Fibroblast of villous mesenchyme (primary cell): ENCODE results near the gene SYT3. TPM values are rescaled to one million over a fixed set of nuclear protein-coding genes. Genes with fewer than 3 reads are reported as not detected.

Source experiments
- DNase-seq: peaks from one replicate; pipeline ENCODE4 v3.0.0-alpha.2; 2010; ENCODE audit warnings: low read depth
- H3K4me3 ChIP-seq: 2 replicates; pipeline ENCODE4 v1.5.1; 2011; ENCODE audit warnings: low read depth, mild to moderate bottlenecking, low read length
- CTCF ChIP-seq: IDR thresholded peaks from 2 replicates; pipeline ENCODE4 v1.5.1; 2012; ENCODE audit warnings: low read depth, mild to moderate bottlenecking, low read length; ENCODE audit not compliant: insufficient read depth
- total RNA-seq: library from RNA; depleted of rRNA; stranded (reverse); fragments of >200 nt; gene quantifications from 2 replicates; pipeline ENCODE4 v1.2.3, GENCODE V29; 2012

The SYT3 gene
- total RNA-seq, 1 donor: not detected

DNA sequence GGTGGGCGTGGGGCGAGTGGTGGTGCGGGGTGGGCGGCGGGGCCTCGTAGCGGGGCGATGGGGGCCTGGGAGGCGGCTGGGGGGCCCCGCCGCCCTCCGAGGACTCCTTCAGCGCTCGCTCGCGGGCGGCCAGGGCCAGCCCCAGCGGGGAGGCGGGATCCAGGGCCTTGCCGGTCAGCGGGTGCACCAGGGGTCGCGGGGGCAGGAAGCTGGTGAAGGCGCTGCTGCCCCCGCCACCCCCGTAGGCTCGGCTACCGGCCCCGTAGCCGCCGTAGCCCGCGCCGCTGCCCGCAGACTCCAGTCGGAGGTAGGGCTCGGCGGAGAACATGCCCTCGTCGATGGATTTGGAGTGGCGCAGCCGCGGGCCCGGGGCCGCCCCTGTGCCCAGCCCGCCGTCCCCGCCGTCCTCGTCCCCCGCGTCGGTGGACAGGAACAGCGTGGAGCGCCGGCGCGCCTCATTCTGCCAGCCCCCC, 28.1 kb upstream of the SYT3 start:
- H3K4me3 ChIP-seq: no peak overlapping the region
- TF ChIP-seq CTCF: no peak
- DNase-seq: no peak

DNA sequence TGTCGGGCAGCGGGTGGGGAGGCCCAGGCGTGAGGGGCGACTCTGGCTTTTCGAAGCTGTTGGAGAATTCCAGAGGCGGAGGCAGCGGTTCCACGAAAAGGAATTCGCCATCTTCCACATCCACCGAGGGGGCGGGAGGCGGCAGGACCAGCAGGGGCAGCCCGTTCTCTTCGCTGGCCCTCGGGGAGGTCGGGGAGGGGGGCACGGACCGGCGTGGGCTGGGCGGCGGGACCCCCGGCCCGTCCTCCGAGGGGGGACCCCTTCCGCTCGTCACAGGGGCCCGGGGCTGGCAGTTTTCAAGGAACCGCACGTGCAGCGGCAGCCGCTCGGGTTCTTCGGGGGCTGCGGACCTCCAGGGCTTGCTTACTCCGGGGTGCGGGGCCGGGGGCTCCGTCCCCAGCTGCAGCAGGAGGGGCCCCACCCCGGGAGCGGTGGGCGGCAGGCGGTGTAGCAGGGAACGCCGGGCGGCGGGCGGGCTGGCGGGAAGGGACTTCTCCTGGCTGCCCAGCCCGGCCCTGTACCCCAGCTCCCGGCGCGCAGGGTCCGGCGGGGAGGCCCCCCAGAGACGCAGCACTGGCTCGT, 27.6 kb upstream of the SYT3 start:
- no peak for TF ChIP-seq CTCF
- no peak for DNase-seq
- no peak overlapping the region for H3K4me3 ChIP-seq

GRCh38 chr19:50666346-50667176, 26.9 kb upstream of the SYT3 start:
- no peak overlapping the region for H3K4me3 ChIP-seq
- DNase-seq: no peak
- no peak for TF ChIP-seq CTCF

DNA sequence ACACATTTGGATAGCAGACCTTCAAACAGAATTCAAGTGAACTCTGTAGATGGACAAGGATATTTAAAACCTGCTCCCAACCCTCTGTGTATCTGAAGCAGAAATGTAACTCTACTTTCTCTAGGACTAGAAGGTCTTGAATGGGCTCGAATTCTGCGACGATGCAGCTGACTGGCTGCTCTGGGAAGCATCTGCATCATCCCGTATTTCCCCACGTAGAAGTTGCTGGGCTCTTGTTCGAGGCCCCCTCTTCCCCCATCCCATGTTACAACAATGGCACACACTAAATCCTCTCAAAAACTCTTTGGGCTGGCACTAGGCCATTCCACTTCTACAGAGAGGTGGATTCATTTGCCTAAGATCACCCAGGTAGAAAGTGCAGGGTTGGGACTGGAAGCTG, 24.5 kb upstream of the SYT3 start:
- TF ChIP-seq CTCF: no peak
- no peak for DNase-seq
- H3K4me3 ChIP-seq: no peak overlapping the region

DNA sequence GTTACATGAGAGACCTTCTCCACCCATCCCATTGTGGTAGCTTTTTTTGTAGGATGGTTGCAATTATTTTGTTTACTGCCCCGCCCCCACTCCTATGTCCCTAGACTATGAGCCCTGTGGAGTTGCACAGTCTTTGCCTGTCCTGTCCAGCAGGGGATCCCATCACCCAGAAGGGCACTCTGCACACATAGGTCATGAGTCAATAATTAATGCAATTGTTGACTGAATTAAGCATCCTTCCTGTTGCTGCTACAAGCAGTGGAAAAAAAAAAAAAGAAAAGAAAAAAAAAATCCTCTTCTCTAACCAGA, 23.8 kb upstream of the SYT3 start:
- no peak overlapping the region for H3K4me3 ChIP-seq
- no peak for DNase-seq
- TF ChIP-seq CTCF: no peak

DNA sequence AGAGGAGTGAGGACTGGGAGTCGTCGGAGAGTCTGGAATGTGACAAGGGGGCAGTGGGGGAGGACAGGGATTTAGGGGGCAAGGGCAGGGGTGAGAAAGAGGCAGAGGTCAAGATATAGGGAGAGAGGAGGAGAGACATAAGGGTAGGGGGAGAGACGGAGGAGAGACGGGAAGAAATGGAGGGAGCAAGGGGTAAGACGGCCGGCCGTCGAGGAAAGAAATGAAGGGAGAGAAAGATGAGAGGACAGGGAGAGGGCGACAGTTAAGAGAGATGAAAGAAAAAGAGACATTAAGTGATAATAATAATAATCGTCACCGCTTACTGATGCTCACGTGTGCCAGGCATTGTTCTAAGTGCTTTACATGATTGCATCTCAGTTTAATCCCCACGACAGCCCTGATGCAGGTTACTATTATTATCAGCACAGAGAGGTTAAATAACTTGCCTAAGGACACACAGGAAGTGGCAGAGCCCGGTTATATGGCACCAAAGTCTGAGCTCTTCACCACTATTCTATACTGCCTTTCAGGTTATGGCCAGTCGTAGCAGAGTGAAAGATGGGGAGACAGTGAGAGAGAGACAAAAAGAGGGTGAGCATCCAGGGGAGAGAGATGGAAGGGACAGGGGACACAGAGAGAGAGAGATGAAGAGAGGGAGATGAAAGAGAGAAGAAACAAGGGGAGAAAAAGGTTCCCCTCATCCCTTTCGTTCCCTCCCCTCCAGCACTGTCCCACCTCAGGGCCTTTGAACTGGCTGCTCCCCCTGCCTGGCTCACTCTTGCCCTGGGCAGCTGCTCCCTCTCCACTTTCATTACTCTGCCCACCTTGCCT, 23.2 kb upstream of the SYT3 start:
- H3K4me3 ChIP-seq: no peak overlapping the region
- no peak for TF ChIP-seq CTCF
- no peak for DNase-seq
